Astrocyte of the cerebellum (primary cell): ENCODE measurements around the gene ANGPT4.

ENCODE experiments used
- DNase-seq: peaks from one replicate; pipeline ENCODE4 v3.0.0-alpha.2; 2011; ENCODE audit warnings: low read depth
- H3K4me3 ChIP-seq: 2 replicates; pipeline ENCODE4 v1.5.1; 2011; ENCODE audit warnings: mild to moderate bottlenecking, low read depth, low read length, moderate library complexity
- CTCF ChIP-seq: IDR thresholded peaks from 2 replicates; pipeline ENCODE4 v1.5.1; 2012; ENCODE audit warnings: low read length, low read depth, moderate library complexity, mild to moderate bottlenecking; ENCODE audit errors: missing control alignments
- in situ Hi-C: cut with HindIII; loops from 2 replicates; pipeline ENCODE4 v1.10.0; 2017; ENCODE audit warnings: low sequenced_read_pairs

ANGPT4 gene

GRCh38 chr20:860891-861290, 55.2 kb downstream of the ANGPT4 start:
- no peak overlapping the region for H3K4me3 ChIP-seq
- no peak for TF ChIP-seq CTCF
- no peak for DNase-seq
- in situ Hi-C loops = no loop called here

- TF ChIP-seq CTCF = no peak
- in situ Hi-C loops = no loop called here
- DNase-seq = no peak
These were observed 56.3 kb downstream of the ANGPT4 start for GRCh38 chr20:859751-860231.

GRCh38 chr20:858011-858410, 58.1 kb downstream of the ANGPT4 start:
- H3K4me3 ChIP-seq = no peak overlapping the region
- no peak for TF ChIP-seq CTCF
- in situ Hi-C loops = no loop called here
- DNase-seq = no peak

More at GRCh38 chr20:859751-860231, 56.3 kb downstream of the ANGPT4 start:
- no peak overlapping the region for H3K4me3 ChIP-seq

- peak; percentile 34 for DNase-seq
- no peak overlapping the region for H3K4me3 ChIP-seq
- TF ChIP-seq CTCF = no peak
- in situ Hi-C loops = no loop called here
These were observed 59.8 kb downstream of the ANGPT4 start for GRCh38 chr20:856361-856775.

- no peak for TF ChIP-seq CTCF
- DNase-seq = no peak
- in situ Hi-C loops = no loop called here
- no peak overlapping the region for H3K4me3 ChIP-seq
These were observed 60.4 kb downstream of the ANGPT4 start for GRCh38 chr20:855466-856360.

- no peak overlapping the region for H3K4me3 ChIP-seq
- no peak for DNase-seq
- in situ Hi-C loops = no loop called here
These were observed 61.5 kb downstream of the ANGPT4 start for GRCh38 chr20:854601-855000.

More at GRCh38 chr20:854601-855000, 61.5 kb downstream of the ANGPT4 start:
- TF ChIP-seq CTCF = no peak
